Glutamatergic neuron (in vitro differentiated cells): Measurements from ENCODE around the gene PAPPA. TPM values are rescaled to one million over a fixed set of nuclear protein-coding genes. Genes with fewer than 3 reads are reported as not detected.

ENCODE experiments used
- DNase-seq: peaks from one replicate; pipeline ENCODE4 v3.0.0; 2022
- H3K27ac Mint-ChIP-seq: one replicate; pipeline ENCODE4 v1.8.0; 2020; ENCODE audit warnings: mild to moderate bottlenecking, mixed read lengths, inconsistent platforms; ENCODE audit not compliant: unreplicated experiment
- H3K27me3 Mint-ChIP-seq: one replicate; pipeline ENCODE4 v1.8.0; 2020; ENCODE audit warnings: mild to moderate bottlenecking, moderate library complexity, mixed read lengths, inconsistent platforms; ENCODE audit not compliant: unreplicated experiment
- H3K36me3 Mint-ChIP-seq: one replicate; pipeline ENCODE4 v1.8.0; 2020; ENCODE audit warnings: mild to moderate bottlenecking, mixed read lengths, inconsistent platforms; ENCODE audit not compliant: unreplicated experiment
- H3K4me1 Mint-ChIP-seq: one replicate; pipeline ENCODE4 v1.8.0; 2020; ENCODE audit warnings: mild to moderate bottlenecking, low read depth, mixed read lengths, inconsistent platforms; ENCODE audit not compliant: unreplicated experiment
- H3K4me3 Mint-ChIP-seq: one replicate; pipeline ENCODE4 v1.8.0; 2020; ENCODE audit warnings: mild to moderate bottlenecking, mixed read lengths, inconsistent platforms; ENCODE audit not compliant: unreplicated experiment
- H3K9me3 Mint-ChIP-seq: one replicate; pipeline ENCODE4 v1.8.0; 2020; ENCODE audit warnings: mild to moderate bottlenecking, moderate library complexity, mixed read lengths, inconsistent platforms; ENCODE audit not compliant: unreplicated experiment
- CTCF ChIP-seq: fragments of 200-600 bp; sonication (generic); IDR thresholded peaks from one replicate; pipeline ENCODE4 v1.5.0; 2021; ENCODE audit not compliant: partially characterized antibody, unreplicated experiment
- total RNA-seq: library from RNA; stranded (reverse); fragmentation: NEBNext Ultra II Directional; extraction: Animal tissue kit (Norgen Biotek cat#: 25700); gene quantifications from one replicate; pipeline ENCODE4 v1.2.1, GENCODE V29; 2021; ENCODE audit not compliant: unreplicated experiment

The PAPPA gene
- total RNA-seq, 1 donor from 2014 or later: 10.5 TPM

GRCh38 chr9:116394894-116395698 lies 241.5 kb downstream of the PAPPA start:
- Mint-ChIP-seq H3K4me3 (peak overlapping the region; percentile 47), H3K9me3 (peaks cover 12% of the 10 kb centered on the region), H3K4me1 (peaks cover 21% of the 10 kb centered on the region), H3K27me3 (peaks cover 13% of the 10 kb centered on the region), H3K27ac (peak overlapping the region; percentile 92), H3K36me3 (no peaks in the 10 kb centered on the region)
- TF ChIP-seq CTCF: no peak
- DNase-seq: peak; percentile 52

GRCh38 chr9:116395699-116396037 lies 242.1 kb downstream of the PAPPA start:
- peaks cover 13% of the 10 kb centered on the region for H3K27me3 Mint-ChIP-seq
- peak overlapping the region; percentile 92 for H3K27ac Mint-ChIP-seq
- TF ChIP-seq CTCF: no peak
- no peak for DNase-seq
- H3K4me3 Mint-ChIP-seq: peak overlapping the region; percentile 47
- no peaks in the 10 kb centered on the region for H3K36me3 Mint-ChIP-seq
- peaks cover 12% of the 10 kb centered on the region for H3K9me3 Mint-ChIP-seq
- H3K4me1 Mint-ChIP-seq: peaks cover 21% of the 10 kb centered on the region

DNA sequence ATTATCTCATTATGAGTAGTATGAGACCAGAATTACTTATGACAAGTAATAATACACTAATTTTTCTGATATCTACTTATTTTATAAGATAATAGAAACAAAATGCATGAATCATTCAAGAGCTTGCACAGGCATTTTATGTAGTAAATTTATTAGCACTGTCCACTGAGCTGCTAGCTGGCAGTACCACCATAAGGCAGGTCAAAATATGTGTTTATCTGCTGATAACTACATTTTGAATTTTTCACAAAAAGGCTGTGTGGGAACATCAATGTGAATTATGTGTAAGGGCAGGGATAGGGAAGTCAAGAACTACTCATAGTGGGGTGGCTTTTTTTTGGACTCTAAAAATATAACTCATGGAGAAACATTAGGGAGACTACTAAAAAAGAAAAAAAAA lies 249.6 kb downstream of the PAPPA start:
- H3K36me3 Mint-ChIP-seq: no peaks in the 10 kb centered on the region
- peaks cover 2% of the 10 kb centered on the region for H3K27me3 Mint-ChIP-seq
- H3K27ac Mint-ChIP-seq: no peak overlapping the region
- TF ChIP-seq CTCF: no peak
- no peaks in the 10 kb centered on the region for H3K4me1 Mint-ChIP-seq
- DNase-seq: no peak
- H3K4me3 Mint-ChIP-seq: no peak overlapping the region
- no peaks in the 10 kb centered on the region for H3K9me3 Mint-ChIP-seq

GRCh38 chr9:116404228-116404627 lies 250.6 kb downstream of the PAPPA start:
- no peaks in the 10 kb centered on the region for H3K36me3 Mint-ChIP-seq
- H3K4me1 Mint-ChIP-seq: no peaks in the 10 kb centered on the region
- no peak overlapping the region for H3K27ac Mint-ChIP-seq
- no peaks in the 10 kb centered on the region for H3K9me3 Mint-ChIP-seq
- TF ChIP-seq CTCF: no peak
- peaks cover 2% of the 10 kb centered on the region for H3K27me3 Mint-ChIP-seq
- H3K4me3 Mint-ChIP-seq: no peak overlapping the region
- no peak for DNase-seq

DNA sequence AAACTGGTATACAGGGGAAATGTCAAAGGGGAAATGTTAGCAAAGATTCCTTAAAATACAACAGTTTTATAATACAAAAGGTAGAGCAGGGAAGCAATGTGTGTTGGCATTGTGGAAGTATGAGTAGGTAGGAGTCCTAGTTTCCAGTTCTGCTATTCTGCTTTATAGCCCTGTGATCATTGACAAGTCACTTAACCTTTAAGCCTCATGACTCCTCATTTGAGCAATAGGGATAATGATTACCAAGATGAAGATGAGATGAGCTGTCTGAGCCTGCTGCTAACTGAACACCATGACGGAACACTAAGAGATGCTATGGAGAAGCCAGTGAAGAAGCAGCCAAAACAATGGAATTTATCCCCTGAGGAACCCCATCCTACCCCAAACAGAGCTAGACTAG lies 251.7 kb downstream of the PAPPA start:
- Mint-ChIP-seq H3K4me1 (no peaks in the 10 kb centered on the region), H3K27ac (no peak overlapping the region), H3K4me3 (no peak overlapping the region), H3K27me3 (peaks cover 2% of the 10 kb centered on the region), H3K9me3 (peaks cover 2% of the 10 kb centered on the region), H3K36me3 (no peaks in the 10 kb centered on the region)
- no peak for DNase-seq
- TF ChIP-seq CTCF: no peak
